Activated CD4-positive, CD25-positive, alpha-beta regulatory T cell (primary cell): ENCODE results near the gene PGA4.
"Not testable (repeated sequence)": the region's sequence is repeated elsewhere in the genome, so short reads cannot be mapped to it uniquely, and the experiment has no call there.

ENCODE experiments used
- DNase-seq, 4 experiments: peaks; one replicate each; lab custom pipeline; 2025; lab: John Stamatoyannopoulos, UW

The PGA4 gene

GRCh38 chr11:61204502-61205059 lies 17.6 kb upstream of the PGA4 start:
- DNase-seq: not testable (repeated sequence)

GRCh38 chr11:61207636-61208310 lies 14.4 kb upstream of the PGA4 start:
- DNase-seq: not testable (repeated sequence)

GRCh38 chr11:61210629-61211028 lies 11.5 kb upstream of the PGA4 start:
- not testable (repeated sequence) for DNase-seq

GRCh38 chr11:61211327-61211952 lies 10.7 kb upstream of the PGA4 start:
- not testable (repeated sequence) for DNase-seq

GRCh38 chr11:61212202-61212601 lies 9.9 kb upstream of the PGA4 start:
- not testable (repeated sequence) for DNase-seq

- DNase-seq: not testable (repeated sequence)
These were observed 8.3 kb upstream of the PGA4 start for GRCh38 chr11:61213711-61214324.

GRCh38 chr11:61218306-61218705 lies 3.8 kb upstream of the PGA4 start:
- not testable (repeated sequence) for DNase-seq

GRCh38 chr11:61219016-61219415 lies 3.1 kb upstream of the PGA4 start:
- DNase-seq: not testable (repeated sequence)

- not testable (repeated sequence) for DNase-seq
These were observed 545 bp downstream of the PGA4 start for GRCh38 chr11:61222692-61223091.

GRCh38 chr11:61226457-61227137 lies 4.5 kb downstream of the PGA4 start:
- DNase-seq: not testable (repeated sequence)

- not testable (repeated sequence) for DNase-seq
These were observed 7.3 kb downstream of the PGA4 start for GRCh38 chr11:61229458-61229857.

GRCh38 chr11:61231033-61231432 lies 8.9 kb downstream of the PGA4 start:
- DNase-seq: not testable (repeated sequence)

GRCh38 chr11:61231585-61231984 lies 9.4 kb downstream of the PGA4 start:
- DNase-seq: not testable (repeated sequence)

- DNase-seq: not testable (repeated sequence)
These were observed 10.5 kb downstream of the PGA4 start for GRCh38 chr11:61232548-61233145.

GRCh38 chr11:61237130-61237529 lies 15.0 kb downstream of the PGA4 start:
- not testable (repeated sequence) for DNase-seq

- not testable (repeated sequence) for DNase-seq
These were observed 18.1 kb downstream of the PGA4 start for GRCh38 chr11:61240288-61240687.

GRCh38 chr11:61240875-61241274 lies 18.7 kb downstream of the PGA4 start, which contains the start of gene PGA5:
Gene PGA5 (plus strand): TSS chr11:61241175. CDS start chr11:61241227, 52 bp downstream.
- DNase-seq: not testable (repeated sequence)

- not testable (repeated sequence) for DNase-seq
These were observed 19.4 kb downstream of the PGA4 start for GRCh38 chr11:61241526-61241925.

- DNase-seq: not testable (repeated sequence)
These were observed 23.3 kb downstream of the PGA4 start for GRCh38 chr11:61245284-61245964.

GRCh38 chr11:61248071-61248470 lies 25.9 kb downstream of the PGA4 start:
- not testable (repeated sequence) for DNase-seq

GRCh38 chr11:61249201-61249600 lies 27.1 kb downstream of the PGA4 start:
- not testable (repeated sequence) for DNase-seq
